ENCODE results near the gene SLC16A13. TPM values are rescaled to one million over a fixed set of nuclear protein-coding genes. Genes with fewer than 3 reads are reported as not detected.

Gene SLC16A13
- total RNA-seq, 1 donor from 2014 or later: 2.9 TPM

GRCh38 chr17:7019839-7020519, 15.8 kb upstream of the SLC16A13 start:
- no peak for TF ChIP-seq CTCF (IDR thresholded peaks at IDR 0.05; ENCODE audit: partially characterized antibody, unreplicated experiment)
- Mint-ChIP-seq H3K4me1 (ENCODE audit: low read depth, unreplicated experiment) (peaks cover 2% of the 10 kb centered on the region), H3K36me3 (ENCODE audit: unreplicated experiment) (no peaks in the 10 kb centered on the region), H3K4me3 (ENCODE audit: unreplicated experiment) (no peak overlapping the region), H3K9me3 (ENCODE audit: unreplicated experiment) (peaks cover 6% of the 10 kb centered on the region), H3K27me3 (ENCODE audit: unreplicated experiment) (peaks cover 14% of the 10 kb centered on the region), H3K27ac (ENCODE audit: unreplicated experiment) (no peak overlapping the region)
- peak; percentile 57 for DNase-seq

- no peak for DNase-seq
- Mint-ChIP-seq H3K4me3 (ENCODE audit: unreplicated experiment) (no peak overlapping the region), H3K27me3 (ENCODE audit: unreplicated experiment) (peaks cover 13% of the 10 kb centered on the region), H3K36me3 (ENCODE audit: unreplicated experiment) (no peaks in the 10 kb centered on the region), H3K9me3 (ENCODE audit: unreplicated experiment) (peaks cover 6% of the 10 kb centered on the region), H3K27ac (ENCODE audit: unreplicated experiment) (no peak overlapping the region), H3K4me1 (ENCODE audit: low read depth, unreplicated experiment) (no peaks in the 10 kb centered on the region)
- no peak for TF ChIP-seq CTCF (IDR thresholded peaks at IDR 0.05; ENCODE audit: partially characterized antibody, unreplicated experiment)
Observed at GRCh38 chr17:7020894-7021664, 14.7 kb upstream of the SLC16A13 start.

- Mint-ChIP-seq H3K27ac (ENCODE audit: unreplicated experiment) (no peak overlapping the region), H3K4me3 (ENCODE audit: unreplicated experiment) (no peak overlapping the region), H3K27me3 (ENCODE audit: unreplicated experiment) (peaks cover 13% of the 10 kb centered on the region), H3K36me3 (ENCODE audit: unreplicated experiment) (no peaks in the 10 kb centered on the region), H3K4me1 (ENCODE audit: low read depth, unreplicated experiment) (no peaks in the 10 kb centered on the region), H3K9me3 (ENCODE audit: unreplicated experiment) (peaks cover 6% of the 10 kb centered on the region)
- peak; percentile 84 for DNase-seq
- TF ChIP-seq CTCF (IDR thresholded peaks at IDR 0.05; ENCODE audit: partially characterized antibody, unreplicated experiment): peak; percentile 95
Observed at GRCh38 chr17:7021993-7022778, 13.6 kb upstream of the SLC16A13 start.

GRCh38 chr17:7022781-7023571, 12.8 kb upstream of the SLC16A13 start, which contains the start of gene BCL6B:
BCL6B (plus strand) TSS chr17:7023050; CDS start chr17:7023672, 622 bp downstream.
- no peaks in the 10 kb centered on the region for H3K36me3 Mint-ChIP-seq (ENCODE audit: unreplicated experiment)
- no peak within 1 kb of the TSS for H3K27ac Mint-ChIP-seq (ENCODE audit: unreplicated experiment)
- H3K4me3 Mint-ChIP-seq (ENCODE audit: unreplicated experiment): peak within 1 kb of the TSS; percentile 60
- DNase-seq: no peak
- peaks cover 6% of the 10 kb centered on the region for H3K9me3 Mint-ChIP-seq (ENCODE audit: unreplicated experiment)
- no peaks in the 10 kb centered on the region for H3K4me1 Mint-ChIP-seq (ENCODE audit: low read depth, unreplicated experiment)
- peaks cover 13% of the 10 kb centered on the region for H3K27me3 Mint-ChIP-seq (ENCODE audit: unreplicated experiment)
- no peak for TF ChIP-seq CTCF (IDR thresholded peaks at IDR 0.05; ENCODE audit: partially characterized antibody, unreplicated experiment)
